Neural crest cell (in vitro differentiated cells): ENCODE measurements around the gene HRK. TPM values are rescaled to one million over a fixed set of nuclear protein-coding genes. Genes with fewer than 3 reads are reported as not detected.
A peak's percentile ranks its signal among the peaks of the same experiment; 100 is the strongest.

Source experiments
- DNase-seq: peaks from one replicate; pipeline ENCODE4 v3.0.0; 2021; ENCODE audit warnings: low read depth, mixed read lengths, low spot score
- H3K27ac Mint-ChIP-seq: one replicate; pipeline ENCODE4 v1.8.0; 2021; ENCODE audit warnings: mild to moderate bottlenecking, mixed read lengths; ENCODE audit not compliant: unreplicated experiment
- H3K27me3 Mint-ChIP-seq: 2 replicates; pipeline ENCODE4 v1.8.0; 2021; ENCODE audit warnings: low read depth, mild to moderate bottlenecking, mixed read lengths
- H3K36me3 Mint-ChIP-seq: 2 replicates; pipeline ENCODE4 v1.8.0; 2021; ENCODE audit warnings: low read depth, mild to moderate bottlenecking, mixed read lengths
- H3K4me1 Mint-ChIP-seq: 2 replicates; pipeline ENCODE4 v1.8.0; 2021; ENCODE audit warnings: mixed read lengths
- H3K4me3 Mint-ChIP-seq: one replicate; pipeline ENCODE4 v1.8.0; 2021; ENCODE audit warnings: mild to moderate bottlenecking, mixed read lengths
- H3K9me3 Mint-ChIP-seq: 2 replicates; pipeline ENCODE4 v1.8.0; 2021; ENCODE audit warnings: mixed read lengths
- CTCF ChIP-seq: fragments of 200-600 bp; sonication (generic); conservative IDR thresholded peaks from 2 replicates; pipeline ENCODE4 v1.5.0; 2021; ENCODE audit warnings: antibody characterized with exemption, mild to moderate bottlenecking
- total RNA-seq: library from RNA; stranded (reverse); gene quantifications from 2 replicates; pipeline ENCODE4 v1.2.1, GENCODE V29; 2021

Gene HRK
- total RNA-seq, 1 donor from 2014 or later: 2.2 TPM

GRCh38 chr12:116876151-116876869 lies 4.9 kb downstream of the HRK start:
- Mint-ChIP-seq H3K36me3 (no peaks in the 10 kb centered on the region), H3K4me1 (peaks cover 42% of the 10 kb centered on the region), H3K4me3 (peak overlapping the region; percentile 85), H3K27ac (peak overlapping the region; percentile 78), H3K9me3 (peaks cover 5% of the 10 kb centered on the region), H3K27me3 (peaks cover 52% of the 10 kb centered on the region)
- TF ChIP-seq CTCF: no peak
- DNase-seq: peak; percentile 39

- DNase-seq: no peak
- H3K27ac Mint-ChIP-seq: no peak overlapping the region
Measured at GRCh38 chr12:116874324-116874995, 6.8 kb downstream of the HRK start.

GRCh38 chr12:116870306-116870705 lies 10.9 kb downstream of the HRK start:
- peaks cover 9% of the 10 kb centered on the region for H3K27me3 Mint-ChIP-seq
- DNase-seq: no peak
- H3K4me1 Mint-ChIP-seq: no peaks in the 10 kb centered on the region
- H3K27ac Mint-ChIP-seq: no peak overlapping the region
- TF ChIP-seq CTCF: no peak
- peaks cover 5% of the 10 kb centered on the region for H3K9me3 Mint-ChIP-seq
- H3K36me3 Mint-ChIP-seq: no peaks in the 10 kb centered on the region
- H3K4me3 Mint-ChIP-seq: no peak overlapping the region

More at GRCh38 chr12:116874324-116874995, 6.8 kb downstream of the HRK start:
- peaks cover 41% of the 10 kb centered on the region for H3K27me3 Mint-ChIP-seq
- peaks cover 5% of the 10 kb centered on the region for H3K9me3 Mint-ChIP-seq
- H3K36me3 Mint-ChIP-seq: no peaks in the 10 kb centered on the region
- H3K4me3 Mint-ChIP-seq: no peak overlapping the region
- H3K4me1 Mint-ChIP-seq: peaks cover 30% of the 10 kb centered on the region
- TF ChIP-seq CTCF: no peak

GRCh38 chr12:116867523-116867922 lies 13.7 kb downstream of the HRK start:
- Mint-ChIP-seq H3K4me3 (no peak overlapping the region), H3K4me1 (no peaks in the 10 kb centered on the region), H3K27ac (no peak overlapping the region), H3K27me3 (peaks cover 3% of the 10 kb centered on the region), H3K9me3 (no peaks in the 10 kb centered on the region), H3K36me3 (no peaks in the 10 kb centered on the region)
- DNase-seq: no peak
- no peak for TF ChIP-seq CTCF

GRCh38 chr12:116864371-116865160 lies 16.7 kb downstream of the HRK start:
- no peak for TF ChIP-seq CTCF
- Mint-ChIP-seq H3K27me3 (no peaks in the 10 kb centered on the region), H3K4me1 (peaks cover 22% of the 10 kb centered on the region), H3K27ac (no peak overlapping the region), H3K4me3 (no peak overlapping the region), H3K9me3 (no peaks in the 10 kb centered on the region), H3K36me3 (no peaks in the 10 kb centered on the region)
- DNase-seq: no peak
